ENCODE data around the gene PPP6R2.

GRCh38 chr22:50456466-50457234 is 113.5 kb downstream of the PPP6R2 start:
- TF ChIP-seq CTCF (IDR thresholded peaks at IDR 0.05) (0 out of 3 replicates have a peak, but pooled peaks have one; percentile 13), EHMT2 (IDR thresholded peaks at IDR 0.05; ENCODE audit: low read depth) (no peak), RAD21 (conservative IDR thresholded peaks at IDR 0.05 in 1 of 2, IDR thresholded peaks at IDR 0.05 in 1 of 2) (peak in 1 of 2 experiments; percentile 15; a peak in 1 of 5 replicates), CBX2 (IDR thresholded peaks at IDR 0.05; ENCODE audit: borderline replicate concordance, low read depth) (no peak), SMC3 (IDR thresholded peaks at IDR 0.05) (no peak), POLR2A (IDR thresholded peaks at IDR 0.05; ENCODE audit: low read length) (no peak), MYC (IDR thresholded peaks at IDR 0.05; ENCODE audit: borderline replicate concordance, low read length) (no peak), FOSL2 (IDR thresholded peaks at IDR 0.05) (no peak), FOSL2 (CRISPR knock-in tag; IDR thresholded peaks at IDR 0.05) (no peak), ESRRA (IDR thresholded peaks at IDR 0.05; ENCODE audit: borderline replicate concordance, low read length) (no peak)
- TF ChIP-seq, protein P1, sequence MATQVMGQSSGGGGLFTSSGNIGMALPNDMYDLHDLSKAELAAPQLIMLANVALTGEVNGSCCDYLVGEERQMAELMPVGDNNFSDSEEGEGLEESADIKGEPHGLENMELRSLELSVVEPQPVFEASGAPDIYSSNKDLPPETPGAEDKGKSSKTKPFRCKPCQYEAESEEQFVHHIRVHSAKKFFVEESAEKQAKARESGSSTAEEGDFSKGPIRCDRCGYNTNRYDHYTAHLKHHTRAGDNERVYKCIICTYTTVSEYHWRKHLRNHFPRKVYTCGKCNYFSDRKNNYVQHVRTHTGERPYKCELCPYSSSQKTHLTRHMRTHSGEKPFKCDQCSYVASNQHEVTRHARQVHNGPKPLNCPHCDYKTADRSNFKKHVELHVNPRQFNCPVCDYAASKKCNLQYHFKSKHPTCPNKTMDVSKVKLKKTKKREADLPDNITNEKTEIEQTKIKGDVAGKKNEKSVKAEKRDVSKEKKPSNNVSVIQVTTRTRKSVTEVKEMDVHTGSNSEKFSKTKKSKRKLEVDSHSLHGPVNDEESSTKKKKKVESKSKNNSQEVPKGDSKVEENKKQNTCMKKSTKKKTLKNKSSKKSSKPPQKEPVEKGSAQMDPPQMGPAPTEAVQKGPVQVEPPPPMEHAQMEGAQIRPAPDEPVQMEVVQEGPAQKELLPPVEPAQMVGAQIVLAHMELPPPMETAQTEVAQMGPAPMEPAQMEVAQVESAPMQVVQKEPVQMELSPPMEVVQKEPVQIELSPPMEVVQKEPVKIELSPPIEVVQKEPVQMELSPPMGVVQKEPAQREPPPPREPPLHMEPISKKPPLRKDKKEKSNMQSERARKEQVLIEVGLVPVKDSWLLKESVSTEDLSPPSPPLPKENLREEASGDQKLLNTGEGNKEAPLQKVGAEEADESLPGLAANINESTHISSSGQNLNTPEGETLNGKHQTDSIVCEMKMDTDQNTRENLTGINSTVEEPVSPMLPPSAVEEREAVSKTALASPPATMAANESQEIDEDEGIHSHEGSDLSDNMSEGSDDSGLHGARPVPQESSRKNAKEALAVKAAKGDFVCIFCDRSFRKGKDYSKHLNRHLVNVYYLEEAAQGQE (IDR thresholded peaks at IDR 0.05), result no peak
- TF ChIP-seq, protein P2, sequence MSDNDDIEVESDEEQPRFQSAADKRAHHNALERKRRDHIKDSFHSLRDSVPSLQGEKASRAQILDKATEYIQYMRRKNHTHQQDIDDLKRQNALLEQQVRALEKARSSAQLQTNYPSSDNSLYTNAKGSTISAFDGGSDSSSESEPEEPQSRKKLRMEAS (IDR thresholded peaks at IDR 0.05), result no peak

All from A549 (cell line).